ENCODE results near the gene KCTD5. TPM values are rescaled to one million over a fixed set of nuclear protein-coding genes. Genes with fewer than 3 reads are reported as not detected.

The KCTD5 gene
- total RNA-seq, 1 donor from 2014 or later = 27.3 TPM

DNA sequence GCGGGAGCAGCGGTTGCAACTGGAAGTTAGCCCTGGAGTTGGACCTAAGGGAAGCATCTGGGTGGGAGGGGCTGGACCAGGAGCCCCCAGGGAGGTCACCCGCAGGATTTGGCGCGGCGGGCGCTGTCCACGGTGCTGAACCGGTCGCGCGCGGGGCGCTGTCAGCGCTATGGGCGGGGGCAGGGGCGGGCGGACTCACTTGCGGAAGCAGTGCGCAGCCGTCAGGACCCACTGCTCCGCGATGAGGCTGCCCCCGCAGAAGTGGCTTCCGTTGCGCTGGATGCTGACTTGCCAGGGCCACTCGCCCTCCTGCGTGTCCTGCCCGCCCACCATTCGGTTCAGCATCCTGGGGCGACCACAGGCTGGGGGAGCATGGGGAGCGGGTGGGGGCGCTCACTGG is 33.2 kb downstream of the KCTD5 start:
- Mint-ChIP-seq H3K4me3 (ENCODE audit: unreplicated experiment) (no peak overlapping the region), H3K9me3 (ENCODE audit: low read depth) (no peaks in the 10 kb centered on the region), H3K27me3 (ENCODE audit: low read depth) (no peaks in the 10 kb centered on the region), H3K27ac (ENCODE audit: unreplicated experiment) (no peak overlapping the region), H3K4me1 (ENCODE audit: low read depth) (peaks cover 7% of the 10 kb centered on the region), H3K36me3 (ENCODE audit: low read depth) (no peaks in the 10 kb centered on the region)
- DNase-seq (ENCODE audit: low spot score) = peak; percentile 81
- TF ChIP-seq, protein P1, sequence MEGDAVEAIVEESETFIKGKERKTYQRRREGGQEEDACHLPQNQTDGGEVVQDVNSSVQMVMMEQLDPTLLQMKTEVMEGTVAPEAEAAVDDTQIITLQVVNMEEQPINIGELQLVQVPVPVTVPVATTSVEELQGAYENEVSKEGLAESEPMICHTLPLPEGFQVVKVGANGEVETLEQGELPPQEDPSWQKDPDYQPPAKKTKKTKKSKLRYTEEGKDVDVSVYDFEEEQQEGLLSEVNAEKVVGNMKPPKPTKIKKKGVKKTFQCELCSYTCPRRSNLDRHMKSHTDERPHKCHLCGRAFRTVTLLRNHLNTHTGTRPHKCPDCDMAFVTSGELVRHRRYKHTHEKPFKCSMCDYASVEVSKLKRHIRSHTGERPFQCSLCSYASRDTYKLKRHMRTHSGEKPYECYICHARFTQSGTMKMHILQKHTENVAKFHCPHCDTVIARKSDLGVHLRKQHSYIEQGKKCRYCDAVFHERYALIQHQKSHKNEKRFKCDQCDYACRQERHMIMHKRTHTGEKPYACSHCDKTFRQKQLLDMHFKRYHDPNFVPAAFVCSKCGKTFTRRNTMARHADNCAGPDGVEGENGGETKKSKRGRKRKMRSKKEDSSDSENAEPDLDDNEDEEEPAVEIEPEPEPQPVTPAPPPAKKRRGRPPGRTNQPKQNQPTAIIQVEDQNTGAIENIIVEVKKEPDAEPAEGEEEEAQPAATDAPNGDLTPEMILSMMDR (IDR thresholded peaks at IDR 0.05) = no peak

- Mint-ChIP-seq H3K9me3 (ENCODE audit: low read depth) (no peaks in the 10 kb centered on the region), H3K4me3 (ENCODE audit: unreplicated experiment) (no peak overlapping the region), H3K4me1 (ENCODE audit: low read depth) (peaks cover 7% of the 10 kb centered on the region), H3K36me3 (ENCODE audit: low read depth) (no peaks in the 10 kb centered on the region), H3K27me3 (ENCODE audit: low read depth) (no peaks in the 10 kb centered on the region), H3K27ac (ENCODE audit: unreplicated experiment) (no peak overlapping the region)
- no peak for DNase-seq (ENCODE audit: low spot score)
- TF ChIP-seq, protein P1 (IDR thresholded peaks at IDR 0.05) = no peak
These were observed 33.9 kb downstream of the KCTD5 start for GRCh38 chr16:2715966-2716885.

DNA sequence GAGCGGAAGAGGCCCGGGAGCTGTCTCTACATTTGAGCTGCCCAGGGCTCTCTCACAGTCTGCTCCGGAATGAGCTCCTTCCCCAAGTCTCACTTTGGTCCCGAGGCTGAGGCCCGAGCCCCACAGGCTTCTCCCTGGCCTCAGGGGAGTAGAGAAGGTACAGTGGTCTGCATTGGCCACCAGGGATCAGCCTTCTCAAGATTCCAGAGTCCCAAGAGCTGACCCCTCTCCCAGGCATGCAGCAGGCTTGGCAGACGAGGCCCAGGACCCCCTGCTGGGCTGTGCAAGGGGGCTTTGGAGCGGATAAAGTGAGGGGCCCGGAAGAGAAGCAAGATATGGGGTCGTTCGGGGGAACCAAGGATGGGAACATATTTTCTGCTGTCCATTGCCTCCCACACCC is 34.6 kb downstream of the KCTD5 start:
- TF ChIP-seq, protein P1 (IDR thresholded peaks at IDR 0.05) = no peak
- Mint-ChIP-seq H3K9me3 (ENCODE audit: low read depth) (no peaks in the 10 kb centered on the region), H3K36me3 (ENCODE audit: low read depth) (no peaks in the 10 kb centered on the region), H3K27me3 (ENCODE audit: low read depth) (no peaks in the 10 kb centered on the region), H3K4me3 (ENCODE audit: unreplicated experiment) (no peak overlapping the region), H3K27ac (ENCODE audit: unreplicated experiment) (no peak overlapping the region), H3K4me1 (ENCODE audit: low read depth) (peaks cover 7% of the 10 kb centered on the region)
- DNase-seq (ENCODE audit: low spot score) = no peak

GRCh38 chr16:2717383-2718263 is 35.3 kb downstream of the KCTD5 start:
- Mint-ChIP-seq H3K9me3 (ENCODE audit: low read depth) (no peaks in the 10 kb centered on the region), H3K4me1 (ENCODE audit: low read depth) (peaks cover 7% of the 10 kb centered on the region), H3K27me3 (ENCODE audit: low read depth) (no peaks in the 10 kb centered on the region), H3K36me3 (ENCODE audit: low read depth) (no peaks in the 10 kb centered on the region), H3K4me3 (ENCODE audit: unreplicated experiment) (no peak overlapping the region), H3K27ac (ENCODE audit: unreplicated experiment) (no peak overlapping the region)
- TF ChIP-seq, protein P1 (IDR thresholded peaks at IDR 0.05) = no peak
- no peak for DNase-seq (ENCODE audit: low spot score)
